Breast epithelium (tissue), 3 donors: Measurements from ENCODE around the gene WDTC1.

ENCODE experiments used
- POLR2A ChIP-seq: fragments of 450-650 bp; IDR thresholded peaks from one replicate; pipeline ENCODE4 v1.6.1; 2016; ENCODE audit warnings: antibody characterized with exemption, mild to moderate bottlenecking, moderate library complexity
- POLR2AphosphoS5 ChIP-seq, 3 donors: sonication (generic); formaldehyde crosslinking; IDR thresholded peaks; one replicate each; pipeline ENCODE4 v1.6.1; 2017; ENCODE audit warnings: antibody characterized with exemption in 3 of 3
- TF ChIP-seq, protein P1 (sequence below), 3 donors: fragments of 450-650 bp; IDR thresholded peaks; one replicate each; pipeline ENCODE4 v1.5.1; 2016 to 2017; ENCODE audit warnings: antibody characterized with exemption in 3 of 3, mild to moderate bottlenecking in 3 of 3, moderate library complexity in 3 of 3

DNA sequence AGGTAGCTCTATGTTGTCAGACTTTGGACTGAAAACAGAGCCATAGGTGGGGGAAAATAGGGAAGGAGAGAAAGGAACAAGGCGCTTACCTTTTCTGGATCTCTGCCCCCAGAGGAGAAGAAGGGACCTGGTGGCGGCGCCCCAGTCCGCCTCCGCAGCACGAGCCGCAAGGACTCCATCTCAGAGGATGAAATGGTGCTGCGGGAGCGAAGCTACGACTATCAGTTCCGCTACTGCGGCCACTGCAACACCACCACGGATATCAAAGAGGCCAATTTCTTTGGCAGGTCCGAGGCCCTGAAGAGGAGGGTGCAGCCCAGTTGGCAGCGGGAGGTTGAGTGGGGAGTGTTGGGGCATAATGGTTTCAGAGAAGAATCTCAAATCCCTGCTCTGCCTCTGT lies 69.1 kb downstream of the WDTC1 start:
- TF ChIP-seq, protein P1, sequence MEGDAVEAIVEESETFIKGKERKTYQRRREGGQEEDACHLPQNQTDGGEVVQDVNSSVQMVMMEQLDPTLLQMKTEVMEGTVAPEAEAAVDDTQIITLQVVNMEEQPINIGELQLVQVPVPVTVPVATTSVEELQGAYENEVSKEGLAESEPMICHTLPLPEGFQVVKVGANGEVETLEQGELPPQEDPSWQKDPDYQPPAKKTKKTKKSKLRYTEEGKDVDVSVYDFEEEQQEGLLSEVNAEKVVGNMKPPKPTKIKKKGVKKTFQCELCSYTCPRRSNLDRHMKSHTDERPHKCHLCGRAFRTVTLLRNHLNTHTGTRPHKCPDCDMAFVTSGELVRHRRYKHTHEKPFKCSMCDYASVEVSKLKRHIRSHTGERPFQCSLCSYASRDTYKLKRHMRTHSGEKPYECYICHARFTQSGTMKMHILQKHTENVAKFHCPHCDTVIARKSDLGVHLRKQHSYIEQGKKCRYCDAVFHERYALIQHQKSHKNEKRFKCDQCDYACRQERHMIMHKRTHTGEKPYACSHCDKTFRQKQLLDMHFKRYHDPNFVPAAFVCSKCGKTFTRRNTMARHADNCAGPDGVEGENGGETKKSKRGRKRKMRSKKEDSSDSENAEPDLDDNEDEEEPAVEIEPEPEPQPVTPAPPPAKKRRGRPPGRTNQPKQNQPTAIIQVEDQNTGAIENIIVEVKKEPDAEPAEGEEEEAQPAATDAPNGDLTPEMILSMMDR (IDR thresholded peaks at IDR 0.05): no peak
- TF ChIP-seq POLR2AphosphoS5 (IDR thresholded peaks at IDR 0.05) (no peak), POLR2A (no peak)
